GM12878 (cell line): ENCODE results near the gene PCK2. TPM values are rescaled to one million over a fixed set of nuclear protein-coding genes. Genes with fewer than 3 reads are reported as not detected.

ENCODE experiments used
- ASH2L ChIP-seq: fragments of 300-600, 200-600 bp; sonication (generic); IDR thresholded peaks from 2 replicates; pipeline ENCODE4 v1.6.1; 2017; ENCODE audit warnings: low read depth, mild to moderate bottlenecking, borderline replicate concordance
- BACH1 ChIP-seq: fragments of 450-650 bp; IDR thresholded peaks from 2 replicates; pipeline ENCODE4 v1.6.1; 2017; ENCODE audit warnings: mild to moderate bottlenecking, borderline replicate concordance
- CEBPB ChIP-seq, 2 experiments: fragments of 150-350 bp in 1 of 2; IDR thresholded peaks; 2 replicates each; pipeline ENCODE4 v1.6.1; 2012 to 2014; ENCODE audit warnings: low read depth in 2 of 2, low read length in 2 of 2, borderline replicate concordance in 1 of 2, inconsistent platforms in 1 of 2
- EED ChIP-seq: sonication (generic); IDR thresholded peaks from 2 replicates; pipeline ENCODE4 v1.6.1; 2016; ENCODE audit warnings: antibody characterized with exemption, low read depth
- FOXM1 ChIP-seq: IDR thresholded peaks from 2 replicates; pipeline ENCODE4 v1.6.1; 2012; ENCODE audit warnings: low read depth, mild to moderate bottlenecking, inconsistent platforms, low read length, moderate library complexity
- HDAC6 ChIP-seq: fragments of 200-600 bp; sonication (generic); IDR thresholded peaks from one replicate; pipeline ENCODE4 v1.8.0; 2017; ENCODE audit warnings: antibody characterized with exemption; ENCODE audit not compliant: unreplicated experiment
- IRF4 ChIP-seq: IDR thresholded peaks from 2 replicates; pipeline ENCODE4 v1.6.1; 2011; ENCODE audit warnings: low read depth, low read length
- KLF5 ChIP-seq: fragments of 450-650 bp; IDR thresholded peaks from 2 replicates; pipeline ENCODE4 v1.6.1; 2014; ENCODE audit warnings: mild to moderate bottlenecking; ENCODE audit not compliant: partially characterized antibody
- MXI1 ChIP-seq: fragments of 150-350 bp; IDR thresholded peaks from 2 replicates; pipeline ENCODE4 v1.6.1; 2011; ENCODE audit warnings: low read depth, mild to moderate bottlenecking, inconsistent platforms, low read length, improper control_type of control experiment
- MYC ChIP-seq: IDR thresholded peaks from 2 replicates; pipeline ENCODE4 v1.6.1; 2011; ENCODE audit warnings: mild to moderate bottlenecking, low read length, moderate library complexity, inconsistent platforms; ENCODE audit not compliant: insufficient read depth, insufficient replicate concordance, insufficient read length, severe bottlenecking
- NR2C2 ChIP-seq: IDR thresholded peaks from 2 replicates; pipeline ENCODE4 v1.6.1; 2011; ENCODE audit warnings: borderline replicate concordance, low read depth; ENCODE audit not compliant: control insufficient read depth, insufficient read length
- RUNX3 ChIP-seq: IDR thresholded peaks from 2 replicates; pipeline ENCODE4 v1.6.1; 2012; ENCODE audit warnings: low read length, inconsistent platforms
- SIX5 ChIP-seq: IDR thresholded peaks from 2 replicates; pipeline ENCODE4 v1.6.1; 2011; ENCODE audit warnings: mild to moderate bottlenecking, low read depth, low read length, moderate library complexity; ENCODE audit not compliant: severe bottlenecking
- SMAD5 ChIP-seq: IDR thresholded peaks from 2 replicates; pipeline ENCODE4 v1.6.1; 2016; ENCODE audit warnings: antibody characterized with exemption, low read depth
- STAT1 ChIP-seq: fragments of 450-650 bp; conservative IDR thresholded peaks from 2 replicates; pipeline ENCODE4 v1.6.1; 2014; ENCODE audit warnings: antibody characterized with exemption, mild to moderate bottlenecking
- SUPT20H ChIP-seq: IDR thresholded peaks from 2 replicates; pipeline ENCODE4 v1.6.1; 2011; ENCODE audit warnings: low read depth, mild to moderate bottlenecking, low read length, moderate library complexity, borderline replicate concordance; ENCODE audit not compliant: control insufficient read depth
- TCF7 ChIP-seq: IDR thresholded peaks from 2 replicates; pipeline ENCODE4 v1.6.1; 2014; ENCODE audit warnings: antibody characterized with exemption, borderline replicate concordance
- YBX1 ChIP-seq: fragments of 450-650 bp; IDR thresholded peaks from 2 replicates; pipeline ENCODE4 v1.6.1; 2016; ENCODE audit warnings: antibody characterized with exemption
- ZNF24 ChIP-seq: fragments of 450-650 bp; IDR thresholded peaks from 2 replicates; pipeline ENCODE4 v1.6.1; 2017; ENCODE audit warnings: antibody characterized with exemption, mild to moderate bottlenecking
- polyA plus RNA-seq, 11 experiments: library from polyadenylated mRNA; depleted of rRNA in 4 of 11; unstranded in 6 of 11; stranded (reverse) in 5 of 11; fragments of >200 nt; fragmentation: Nextera tagmentation in 4 of 11; fragmentation: Illumina TruSeq in 1 of 11; extraction: Ambion mirVana in 4 of 11; extraction: Trizol in 1 of 11; gene quantifications; 1 replicate in 1 of 11; 2 replicates in 10 of 11; pipeline versions ENCODE4 v1.2.1 to v1.2.3, GENCODE V29; 2011 to 2016; ENCODE audit warnings: inconsistent platforms in 2 of 11, missing spikeins in 2 of 11, low read depth in 1 of 11
- total RNA-seq, 4 experiments: library from RNA; depleted of rRNA in 3 of 4; stranded (reverse); fragments of >200 nt in 3 of 4; fragmentation: Illumina TruSeq in 1 of 4; extraction: Trizol in 1 of 4; gene quantifications; 2 replicates each; pipeline versions ENCODE4 v1.2.1 to v1.2.3, GENCODE V29; 2013 to 2021
- TF ChIP-seq, protein P1 (sequence below): IDR thresholded peaks from 2 replicates; pipeline ENCODE4 v1.6.1; 2011; ENCODE audit warnings: mild to moderate bottlenecking, low read depth, low read length, moderate library complexity; ENCODE audit not compliant: insufficient replicate concordance
- TF ChIP-seq, protein P2 (sequence below): fragments of 450-650 bp; IDR thresholded peaks from 2 replicates; pipeline ENCODE4 v1.6.1; 2017; ENCODE audit warnings: mild to moderate bottlenecking
- TF ChIP-seq, protein P3 (sequence below): IDR thresholded peaks from 2 replicates; pipeline ENCODE4 v1.6.1; 2012; ENCODE audit warnings: mild to moderate bottlenecking, low read depth, low read length

PCK2 gene
- total and polyA plus RNA-seq, 10 of the 15 experiments (the other 5 are each of a cell fraction or from before 2014, with no cell fraction given) = 6.6 to 110 (median 44.6) TPM

DNA sequence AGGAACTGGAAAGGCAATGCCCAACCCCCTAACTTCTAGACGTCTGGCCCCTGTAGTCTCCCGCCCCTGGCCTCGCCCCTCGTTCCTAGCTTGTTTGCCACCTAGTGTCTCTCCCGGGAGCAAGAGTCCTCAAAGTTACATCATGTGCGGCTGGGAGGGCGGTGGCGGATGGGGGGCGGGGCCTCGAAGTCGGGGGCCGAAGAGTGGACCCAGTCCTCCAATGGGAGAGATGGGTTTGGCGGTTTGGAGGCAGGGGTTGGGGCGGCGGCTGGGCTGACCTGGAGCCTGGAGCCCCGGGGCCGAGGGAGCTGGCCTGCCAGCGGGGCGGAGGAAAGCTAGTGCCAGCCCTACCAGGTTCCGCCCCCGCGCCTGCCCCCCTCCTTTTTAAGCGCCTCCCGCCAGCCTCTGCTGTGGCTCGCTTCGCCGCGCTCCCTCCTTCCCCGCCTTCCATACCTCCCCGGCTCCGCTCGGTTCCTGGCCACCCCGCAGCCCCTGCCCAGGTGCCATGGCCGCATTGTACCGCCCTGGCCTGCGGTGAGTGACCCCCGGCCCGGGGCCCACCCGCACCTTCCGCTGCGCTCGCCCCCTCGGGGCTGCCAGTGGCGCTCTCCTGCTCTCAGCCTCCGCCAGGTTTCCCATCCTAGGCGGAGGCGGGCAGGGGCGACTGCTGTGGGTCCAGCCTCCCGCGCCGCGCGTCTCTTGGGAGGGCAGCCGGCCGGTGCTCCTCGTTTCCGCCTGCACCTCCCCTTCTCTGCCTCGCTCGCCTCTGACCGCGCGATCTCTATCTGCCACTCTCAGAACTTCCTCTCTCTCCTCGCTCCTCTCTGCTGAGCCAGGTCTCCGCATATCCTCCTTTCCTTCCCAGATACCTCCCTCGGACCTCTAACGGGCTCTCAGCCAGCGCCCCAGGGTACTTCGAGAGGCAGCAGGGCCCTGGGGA, at the start of gene PCK2 (continued):
- TF ChIP-seq NR2C2 (no peak), ASH2L (no peak), YBX1 (no peak), BACH1 (peak; percentile 47; the same call in 1 of the 2 replicates), ZNF24 (no peak), RUNX3 (peak; percentile 5; the same call in 1 of the 2 replicates), TCF7 (no peak), IRF4 (no peak), STAT1 (no peak), MYC (peak; percentile 52), HDAC6 (peak; percentile 39), CEBPB (IDR thresholded peaks at IDR 0.05; ENCODE audit: borderline replicate concordance in 1 of 2, low read depth in 2 of 2, low read length in 2 of 2) (no peak), EED (peak; percentile 29; the same call in 1 of the 2 replicates), SUPT20H (no peak), SMAD5 (peak; percentile 30; the same call in 1 of the 2 replicates), FOXM1 (no peak), SIX5 (no peak), MXI1 (peak; percentile 28; the same call in 1 of the 2 replicates), KLF5 (no peak)
- TF ChIP-seq, protein P1, sequence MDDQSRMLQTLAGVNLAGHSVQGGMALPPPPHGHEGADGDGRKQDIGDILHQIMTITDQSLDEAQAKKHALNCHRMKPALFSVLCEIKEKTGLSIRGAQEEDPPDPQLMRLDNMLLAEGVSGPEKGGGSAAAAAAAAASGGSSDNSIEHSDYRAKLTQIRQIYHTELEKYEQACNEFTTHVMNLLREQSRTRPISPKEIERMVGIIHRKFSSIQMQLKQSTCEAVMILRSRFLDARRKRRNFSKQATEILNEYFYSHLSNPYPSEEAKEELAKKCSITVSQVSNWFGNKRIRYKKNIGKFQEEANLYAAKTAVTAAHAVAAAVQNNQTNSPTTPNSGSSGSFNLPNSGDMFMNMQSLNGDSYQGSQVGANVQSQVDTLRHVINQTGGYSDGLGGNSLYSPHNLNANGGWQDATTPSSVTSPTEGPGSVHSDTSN = no peak
- TF ChIP-seq, protein P2, sequence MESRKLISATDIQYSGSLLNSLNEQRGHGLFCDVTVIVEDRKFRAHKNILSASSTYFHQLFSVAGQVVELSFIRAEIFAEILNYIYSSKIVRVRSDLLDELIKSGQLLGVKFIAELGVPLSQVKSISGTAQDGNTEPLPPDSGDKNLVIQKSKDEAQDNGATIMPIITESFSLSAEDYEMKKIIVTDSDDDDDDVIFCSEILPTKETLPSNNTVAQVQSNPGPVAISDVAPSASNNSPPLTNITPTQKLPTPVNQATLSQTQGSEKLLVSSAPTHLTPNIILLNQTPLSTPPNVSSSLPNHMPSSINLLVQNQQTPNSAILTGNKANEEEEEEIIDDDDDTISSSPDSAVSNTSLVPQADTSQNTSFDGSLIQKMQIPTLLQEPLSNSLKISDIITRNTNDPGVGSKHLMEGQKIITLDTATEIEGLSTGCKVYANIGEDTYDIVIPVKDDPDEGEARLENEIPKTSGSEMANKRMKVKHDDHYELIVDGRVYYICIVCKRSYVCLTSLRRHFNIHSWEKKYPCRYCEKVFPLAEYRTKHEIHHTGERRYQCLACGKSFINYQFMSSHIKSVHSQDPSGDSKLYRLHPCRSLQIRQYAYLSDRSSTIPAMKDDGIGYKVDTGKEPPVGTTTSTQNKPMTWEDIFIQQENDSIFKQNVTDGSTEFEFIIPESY = no peak
- TF ChIP-seq, protein P3, sequence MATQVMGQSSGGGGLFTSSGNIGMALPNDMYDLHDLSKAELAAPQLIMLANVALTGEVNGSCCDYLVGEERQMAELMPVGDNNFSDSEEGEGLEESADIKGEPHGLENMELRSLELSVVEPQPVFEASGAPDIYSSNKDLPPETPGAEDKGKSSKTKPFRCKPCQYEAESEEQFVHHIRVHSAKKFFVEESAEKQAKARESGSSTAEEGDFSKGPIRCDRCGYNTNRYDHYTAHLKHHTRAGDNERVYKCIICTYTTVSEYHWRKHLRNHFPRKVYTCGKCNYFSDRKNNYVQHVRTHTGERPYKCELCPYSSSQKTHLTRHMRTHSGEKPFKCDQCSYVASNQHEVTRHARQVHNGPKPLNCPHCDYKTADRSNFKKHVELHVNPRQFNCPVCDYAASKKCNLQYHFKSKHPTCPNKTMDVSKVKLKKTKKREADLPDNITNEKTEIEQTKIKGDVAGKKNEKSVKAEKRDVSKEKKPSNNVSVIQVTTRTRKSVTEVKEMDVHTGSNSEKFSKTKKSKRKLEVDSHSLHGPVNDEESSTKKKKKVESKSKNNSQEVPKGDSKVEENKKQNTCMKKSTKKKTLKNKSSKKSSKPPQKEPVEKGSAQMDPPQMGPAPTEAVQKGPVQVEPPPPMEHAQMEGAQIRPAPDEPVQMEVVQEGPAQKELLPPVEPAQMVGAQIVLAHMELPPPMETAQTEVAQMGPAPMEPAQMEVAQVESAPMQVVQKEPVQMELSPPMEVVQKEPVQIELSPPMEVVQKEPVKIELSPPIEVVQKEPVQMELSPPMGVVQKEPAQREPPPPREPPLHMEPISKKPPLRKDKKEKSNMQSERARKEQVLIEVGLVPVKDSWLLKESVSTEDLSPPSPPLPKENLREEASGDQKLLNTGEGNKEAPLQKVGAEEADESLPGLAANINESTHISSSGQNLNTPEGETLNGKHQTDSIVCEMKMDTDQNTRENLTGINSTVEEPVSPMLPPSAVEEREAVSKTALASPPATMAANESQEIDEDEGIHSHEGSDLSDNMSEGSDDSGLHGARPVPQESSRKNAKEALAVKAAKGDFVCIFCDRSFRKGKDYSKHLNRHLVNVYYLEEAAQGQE = no peak
